Measurements from ENCODE around the gene NRCAM.
A peak's percentile ranks its signal among the peaks of the same experiment; 100 is the strongest.

The NRCAM gene

GRCh38 chr7:108461840-108462239, 5.6 kb upstream of the NRCAM start:
- no peak for TF ChIP-seq CTCF (conservative IDR thresholded peaks at IDR 0.05; ENCODE audit: low read depth)
- ChIA-PET CTCF (no interaction called here), POLR2A (ENCODE audit: low non-redundant PET) (no interaction called here)
- no peak overlapping the region for H3K27ac ChIP-seq
- no peak for DNase-seq (ENCODE audit: low spot score)

- POLR2A ChIA-PET (ENCODE audit: low non-redundant PET), result no interaction called here
- no peak overlapping the region for H3K27ac ChIP-seq
- no peak for DNase-seq (ENCODE audit: low spot score)
Observed at GRCh38 chr7:108460964-108461363, 4.7 kb upstream of the NRCAM start.

GRCh38 chr7:108459922-108460551, 3.8 kb upstream of the NRCAM start:
- ChIA-PET CTCF (interaction anchor here (0.6 to 0.8 kb wide), 5 partner anchors 35 to 305 kb away, joined by 3 to 11 read pairs (median 3); no protein-coding TSS in a partner anchor), POLR2A (ENCODE audit: low non-redundant PET) (no interaction called here)
- TF ChIP-seq CTCF (conservative IDR thresholded peaks at IDR 0.05; ENCODE audit: low read depth), result peak; percentile 62
- DNase-seq (ENCODE audit: low spot score), result peak; percentile 32
- no peak overlapping the region for H3K27ac ChIP-seq

More at GRCh38 chr7:108460964-108461363, 4.7 kb upstream of the NRCAM start:
- CTCF ChIA-PET, result no interaction called here
- no peak for TF ChIP-seq CTCF (conservative IDR thresholded peaks at IDR 0.05; ENCODE audit: low read depth)

GRCh38 chr7:108457871-108458270, 1.6 kb upstream of the NRCAM start:
- CTCF ChIA-PET, result interaction anchor here (0.6 kb wide), 1 partner anchor 277 kb away, joined by 3 read pairs; no protein-coding TSS in a partner anchor
- no peak for TF ChIP-seq CTCF (conservative IDR thresholded peaks at IDR 0.05; ENCODE audit: low read depth)
- H3K27ac ChIP-seq, result no peak overlapping the region
- DNase-seq (ENCODE audit: low spot score), result no peak
- POLR2A ChIA-PET (ENCODE audit: low non-redundant PET), result no interaction called here

GRCh38 chr7:108456845-108457540, 757 bp upstream of the NRCAM start:
- H3K27ac ChIP-seq, result no peak overlapping the region
- no peak for DNase-seq (ENCODE audit: low spot score)
- POLR2A ChIA-PET (ENCODE audit: low non-redundant PET), result no interaction called here
- TF ChIP-seq CTCF (conservative IDR thresholded peaks at IDR 0.05; ENCODE audit: low read depth), result no peak
- CTCF ChIA-PET, result interaction anchor here (0.6 to 1.1 kb wide), 2 partner anchors 20 to 276 kb away, joined by 3 read pairs; no protein-coding TSS in a partner anchor

- peak; percentile 3 for DNase-seq (ENCODE audit: low spot score)
- no peak for TF ChIP-seq CTCF (conservative IDR thresholded peaks at IDR 0.05; ENCODE audit: low read depth)
- POLR2A ChIA-PET (ENCODE audit: low non-redundant PET), result no interaction called here
- H3K27ac ChIP-seq, result no peak overlapping the region
- CTCF ChIA-PET, result no interaction called here
Observed at GRCh38 chr7:108455551-108455997, 662 bp downstream of the NRCAM start.

Measured in RWPE1 (cell line).